GM19043 (cell line): Measurements from ENCODE around the gene CDH5.
"Not testable (repeated sequence)": the region's sequence is repeated elsewhere in the genome, so short reads cannot be mapped to it uniquely, and the experiment has no call there.

Experiments used
- ATAC-seq: cut with Tn5 transposase; IDR thresholded peaks from one replicate; pipeline ENCODE4 v1.9.1; 2021; ENCODE audit warnings: low read depth; ENCODE audit not compliant: unreplicated experiment

The CDH5 gene

DNA sequence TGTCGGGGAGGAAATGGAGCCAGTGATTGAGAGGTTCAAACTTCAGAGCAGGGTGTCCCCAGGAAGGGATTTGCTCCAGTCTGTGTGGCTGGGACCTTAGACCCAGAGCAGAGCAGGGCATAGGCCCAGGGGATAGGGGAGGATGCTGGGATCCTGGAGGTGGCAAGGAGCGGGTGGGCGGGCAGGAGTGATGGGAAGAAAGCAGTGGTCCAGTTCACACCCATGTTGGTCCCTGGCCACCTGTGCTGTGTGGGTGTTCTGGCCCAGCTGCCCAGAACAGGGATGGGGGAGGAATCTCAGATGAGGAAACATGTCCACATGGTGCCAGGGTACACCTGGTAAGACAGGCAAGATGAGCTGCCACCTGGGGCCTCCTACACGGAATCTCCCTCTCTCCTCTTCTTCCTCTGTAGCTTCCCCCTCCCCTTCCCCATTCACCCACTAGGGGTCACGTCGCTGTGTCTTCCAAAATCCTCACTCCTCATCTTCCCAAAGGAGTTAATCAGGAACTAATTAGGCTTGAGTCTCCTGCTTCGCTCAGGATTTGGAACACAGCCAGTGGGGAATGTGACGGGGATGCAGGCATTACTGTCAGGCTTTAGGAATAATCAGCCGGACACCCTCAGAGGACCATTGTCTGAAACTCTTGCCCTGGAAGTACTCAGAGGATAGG, 62.9 kb downstream of the CDH5 start:
- ATAC-seq: no peak

DNA sequence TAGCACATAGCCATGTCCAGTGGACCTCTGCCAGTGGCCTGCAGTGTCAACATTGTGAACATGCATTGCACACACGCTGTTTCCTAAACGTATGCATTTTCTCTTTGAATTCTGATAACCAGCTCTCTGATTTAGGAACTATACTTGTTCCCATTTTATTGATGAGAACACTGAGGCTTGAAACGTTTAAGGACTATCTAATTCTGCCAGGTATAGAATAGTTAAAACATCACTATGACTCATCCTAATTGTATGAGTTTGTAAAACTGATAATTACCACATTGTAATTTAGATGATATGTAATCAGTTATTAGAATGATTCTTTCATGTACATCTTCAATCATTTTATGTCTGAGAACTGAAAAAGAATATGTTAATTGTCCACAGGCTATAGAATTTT, 63.7 kb downstream of the CDH5 start:
- ATAC-seq: no peak

- ATAC-seq: no peak
Measured at GRCh38 chr16:66431760-66432159, 65.3 kb downstream of the CDH5 start.

DNA sequence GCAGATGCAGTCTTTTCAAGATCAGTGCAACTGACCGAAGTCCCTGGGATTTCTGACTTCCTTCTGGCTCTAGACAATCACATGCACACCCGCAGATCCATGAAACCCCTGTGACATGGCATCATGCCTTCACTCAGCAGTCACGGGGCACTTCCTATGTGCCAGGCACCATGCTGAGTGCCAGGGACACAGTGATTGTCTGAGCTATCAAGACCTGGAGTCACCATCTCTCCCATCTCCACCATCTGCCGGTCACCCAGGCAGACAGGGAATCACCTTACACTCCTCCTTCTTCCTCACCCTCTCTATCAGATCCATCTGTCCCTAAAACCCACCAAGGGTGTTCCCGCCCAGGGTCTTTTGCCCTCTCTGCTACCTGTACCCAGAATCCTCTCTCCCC, 65.9 kb downstream of the CDH5 start:
- ATAC-seq: no peak

- ATAC-seq: no peak
Measured at GRCh38 chr16:66434619-66435430, 68.3 kb downstream of the CDH5 start.

DNA sequence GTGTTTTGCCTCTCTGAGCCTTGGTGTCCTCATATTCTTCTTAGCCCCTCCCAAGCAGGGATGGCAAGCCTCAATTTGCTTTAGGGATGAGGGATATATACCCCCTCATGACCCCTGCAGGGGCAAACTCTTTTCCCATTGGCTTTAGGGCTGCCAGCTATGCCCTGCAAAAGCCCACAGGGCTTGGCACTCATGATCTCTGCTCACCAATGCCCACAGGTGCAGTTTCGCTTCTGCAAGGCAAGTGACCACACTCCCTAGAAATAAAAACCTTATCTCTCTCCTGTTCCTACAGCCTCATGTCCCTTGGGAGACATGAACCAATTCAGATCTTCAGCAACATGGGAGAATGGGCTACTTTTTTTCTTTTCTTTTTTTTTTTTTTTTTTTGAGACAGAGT, 69.4 kb downstream of the CDH5 start:
- no peak for ATAC-seq

GRCh38 chr16:66437391-66437945, 71.0 kb downstream of the CDH5 start:
- no peak for ATAC-seq

GRCh38 chr16:66438536-66438935, 72.0 kb downstream of the CDH5 start:
- ATAC-seq: no peak

- no peak for ATAC-seq
Measured at GRCh38 chr16:66439051-66439730, 72.7 kb downstream of the CDH5 start.

GRCh38 chr16:66440271-66440802, 73.8 kb downstream of the CDH5 start:
- no peak for ATAC-seq

- no peak for ATAC-seq
Measured at GRCh38 chr16:66440970-66441369, 74.5 kb downstream of the CDH5 start.

- no peak for ATAC-seq
Measured at GRCh38 chr16:66441586-66442375, 75.3 kb downstream of the CDH5 start.

DNA sequence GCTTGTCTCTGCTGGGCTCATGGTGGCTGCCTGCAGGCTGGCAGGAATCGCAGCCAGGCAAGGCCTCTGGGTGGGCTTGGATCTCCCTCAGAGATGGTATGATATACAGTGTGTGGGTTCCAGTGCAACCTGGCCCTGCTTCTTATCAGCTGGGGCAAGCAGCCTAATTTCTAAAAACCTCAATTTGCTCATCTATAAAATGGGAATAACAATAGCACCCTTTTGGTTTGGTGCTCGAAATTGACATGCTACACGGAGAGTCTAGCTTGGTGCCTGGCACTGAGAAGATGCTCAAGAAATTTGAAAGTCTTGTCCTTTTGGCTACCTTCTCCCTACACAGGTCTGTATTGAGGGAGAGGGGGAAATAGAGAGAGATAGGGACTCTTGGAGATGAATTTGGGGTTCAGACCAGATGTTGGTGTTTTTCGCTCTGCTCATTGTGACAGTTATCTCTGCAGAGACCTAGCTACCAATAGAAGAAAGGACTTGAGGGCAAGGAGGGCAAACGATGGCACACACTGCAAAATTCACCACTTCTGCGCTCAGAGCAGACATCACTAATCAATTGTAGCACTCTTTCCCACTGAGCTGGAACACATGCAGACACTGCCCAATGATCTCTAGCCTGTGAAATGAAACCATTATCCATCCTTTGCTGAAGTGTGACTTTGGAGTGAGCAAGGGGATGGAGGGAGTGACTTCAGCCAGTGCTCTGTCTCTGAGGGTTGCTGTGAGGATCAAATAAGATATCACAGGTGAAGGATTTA, 76.2 kb downstream of the CDH5 start:
- no peak for ATAC-seq

DNA sequence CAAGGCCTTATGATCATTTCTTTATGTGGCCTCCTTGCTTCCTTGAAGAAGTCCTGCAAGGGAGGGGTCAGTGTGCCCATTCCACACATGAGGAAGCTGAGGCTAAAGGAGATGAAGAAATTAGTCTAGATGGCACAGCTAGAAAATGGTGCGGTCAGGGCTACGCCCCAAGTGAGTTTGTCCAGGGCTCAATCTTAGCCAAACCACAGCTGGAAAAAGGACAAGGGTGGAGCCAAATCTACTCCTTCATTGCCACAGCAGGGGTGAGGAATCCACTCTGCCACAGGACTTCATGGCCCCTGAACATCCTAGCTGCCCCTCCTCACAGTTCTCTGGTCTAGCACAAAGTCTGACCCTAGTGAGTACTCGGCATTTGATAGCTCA, 76.8 kb downstream of the CDH5 start:
- no peak for ATAC-seq

GRCh38 chr16:66444049-66444481, 77.6 kb downstream of the CDH5 start:
- no peak for ATAC-seq

GRCh38 chr16:66446737-66447136, 80.2 kb downstream of the CDH5 start:
- no peak for ATAC-seq

DNA sequence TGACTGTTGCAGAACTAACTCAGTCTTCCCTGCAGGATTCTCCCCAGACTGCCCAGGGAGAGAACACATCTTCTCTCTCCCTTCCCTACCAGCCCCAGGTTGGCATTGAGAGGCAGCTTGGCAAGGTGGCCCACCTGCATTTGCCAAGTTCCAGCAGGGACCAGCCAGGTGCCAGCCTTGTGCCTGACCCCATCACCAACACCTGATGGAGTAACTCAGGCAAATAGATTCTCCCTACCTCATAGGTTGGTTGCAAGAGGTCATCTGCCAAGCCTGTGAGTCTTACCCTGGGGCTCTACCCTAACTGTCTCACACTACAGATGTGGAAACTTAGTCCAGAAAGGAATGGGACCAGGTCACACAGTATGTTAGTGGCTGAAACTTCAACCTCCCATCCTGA, 81.0 kb downstream of the CDH5 start:
- ATAC-seq: no peak

DNA sequence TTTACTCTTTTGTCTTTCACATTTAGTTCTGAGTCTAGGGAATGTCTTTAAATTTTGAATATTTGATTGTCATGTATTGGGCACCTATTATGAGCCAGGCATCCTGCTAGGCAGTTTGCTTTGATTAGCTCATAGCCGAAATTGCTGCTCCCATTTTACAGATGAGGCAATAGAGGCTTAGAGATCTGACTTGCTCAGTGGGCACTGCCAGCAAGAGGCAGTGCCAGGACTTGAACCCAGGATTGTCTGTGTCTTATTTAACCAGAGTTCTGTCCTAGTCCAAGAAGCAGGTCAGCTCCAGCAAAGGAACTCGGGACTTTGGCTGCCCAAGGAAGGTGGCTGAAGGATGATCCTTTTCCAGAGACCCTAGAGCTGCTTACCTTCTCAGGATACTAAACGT, 85.1 kb downstream of the CDH5 start:
- ATAC-seq: no peak

GRCh38 chr16:66453230-66453629, 86.7 kb downstream of the CDH5 start:
- not testable (repeated sequence) for ATAC-seq
